ENCODE results near the gene FUT7. TPM values are rescaled to one million over a fixed set of nuclear protein-coding genes. Genes with fewer than 3 reads are reported as not detected.

FUT7 gene
- total and polyA plus RNA-seq, 2 of the 8 experiments (the other 6 are each of a cell fraction or from before 2014, with no cell fraction given) = not detected

- no peak for FAIRE-seq
- Histone ChIP-seq H4K5ac (ENCODE audit: insufficient read length, low read depth, low read length) (no peak overlapping the region), H3K27me3 (replicated peaks in 1 of 4; ENCODE audit: control insufficient read depth in 3 of 4, extremely low read depth in 1 of 4, insufficient read depth in 3 of 4, low read length in 3 of 4) (no peaks in the 10 kb centered on the region; a peak in 1 of 7 replicates), H4K91ac (replicated peaks; ENCODE audit: insufficient read length, low read length) (no peak overlapping the region), H3K18ac (ENCODE audit: extremely low read depth, low read length) (no peak overlapping the region), H2BK20ac (ENCODE audit: low read length) (no peak overlapping the region), H3K4me2 (ENCODE audit: insufficient read depth in 1 of 2, low read depth in 2 of 2, low read length in 2 of 2) (no peak overlapping the region), H2BK15ac (ENCODE audit: low read length) (no peak overlapping the region), H4K20me1 (replicated peaks in 1 of 2; ENCODE audit: control insufficient read depth in 1 of 2, insufficient read depth in 2 of 2, low read length in 2 of 2) (no peaks in the 10 kb centered on the region), H3K4ac (replicated peaks; ENCODE audit: insufficient read length, low read depth, low read length) (no peak overlapping the region), H3K79me2 (ENCODE audit: control insufficient read depth in 1 of 2, insufficient read depth in 2 of 2, low read length in 2 of 2) (no peaks in the 10 kb centered on the region), H3K36me3 (ENCODE audit: control insufficient read depth in 2 of 4, insufficient read depth in 4 of 4, low read length in 3 of 4) (no peaks in the 10 kb centered on the region), H3K14ac (ENCODE audit: insufficient read length) (no peak overlapping the region), H3K23me2 (ENCODE audit: low read depth, low read length) (peaks cover 11% of the 10 kb centered on the region; the same call in 1 of the 2 replicates), H3K4me3 (ENCODE audit: extremely low read depth in 1 of 4, insufficient read depth in 2 of 4, low read depth in 3 of 4, low read length in 4 of 4) (no peak overlapping the region), H3K4me1 (replicated peaks in 1 of 4; ENCODE audit: control insufficient read depth in 3 of 4, insufficient read depth in 4 of 4, low read length in 3 of 4) (peaks cover 0 to 16% (median 8%) of the 10 kb centered on the region in 4 experiments; a peak in 6 of 7 replicates), H3K56ac (replicated peaks; ENCODE audit: insufficient read length, low read depth, low read length) (no peak overlapping the region), H3K79me1 (ENCODE audit: low read depth, low read length) (no peaks in the 10 kb centered on the region), H2AK5ac (ENCODE audit: low read depth, low read length) (no peak overlapping the region), H3K23ac (ENCODE audit: insufficient read length) (no peak overlapping the region), H3K9me3 (ENCODE audit: insufficient read depth in 2 of 2, low read depth in 1 of 2, low read length in 1 of 2) (peaks cover 0 to 2% of the 10 kb centered on the region in 2 experiments; a peak in 1 of 4 replicates), H2BK12ac (ENCODE audit: low read depth, low read length) (no peak overlapping the region), H2AFZ (ENCODE audit: low read length) (no peak overlapping the region), H2BK120ac (replicated peaks; ENCODE audit: low read depth, low read length) (no peak overlapping the region), H3K27ac (ENCODE audit: low read depth, low read length) (no peak overlapping the region), H3K9ac (replicated peaks in 1 of 4; ENCODE audit: extremely low read depth in 1 of 4, low read depth in 3 of 4, low read length in 3 of 4) (no peak overlapping the region), H4K8ac (ENCODE audit: extremely low read depth, insufficient read depth, low read length) (no peak overlapping the region), H2BK5ac (ENCODE audit: low read depth, low read length) (no peak overlapping the region)
- no peak for DNase-seq (ENCODE audit: low read depth in 1 of 2, low spot score in 2 of 2)
- 84% methylated on average over 9 of the region's 10 CpGs; no CpG with 5 or more reads in 1 of the 2 experiments for WGBS, 2 experiments (ENCODE audit: extremely low coverage in 1 of 2, insufficient coverage in 1 of 2, insufficient read length in 1 of 2, insufficient replicate concordance in 2 of 2, low coverage in 1 of 2, low lambda C conversion rate in 2 of 2, missing lambda C conversion rate in 1 of 2)
- ChIA-PET CTCF (ENCODE audit: partially characterized antibody) (interaction anchor here (0.5 to 2.2 kb wide), 7 partner anchors 24 to 222 kb away, joined by 3 to 10 read pairs (median 8); no protein-coding TSS in a partner anchor), POLR2A (ENCODE audit: partially characterized antibody) (no interaction called here)
- TF ChIP-seq TAF7 (optimal IDR thresholded peaks at IDR 0.05; ENCODE audit: borderline replicate concordance, low read depth, low read length) (no peak), RAD21 (IDR thresholded peaks at IDR 0.05 in 1 of 2, conservative IDR thresholded peaks at IDR 0.05 in 1 of 2; ENCODE audit: low read depth in 2 of 2, low read length in 2 of 2) (no peak), KDM4A (IDR thresholded peaks at IDR 0.05; ENCODE audit: low read depth, low read length, severe bottlenecking) (no peak), KDM1A (IDR thresholded peaks at IDR 0.05; ENCODE audit: borderline replicate concordance, low read length) (no peak), CTCF (IDR thresholded peaks at IDR 0.05; ENCODE audit: control extremely low read depth in 1 of 3, insufficient read depth in 1 of 3, low read depth in 1 of 3, low read length in 3 of 3) (no peak), CEBPB (IDR thresholded peaks at IDR 0.05; ENCODE audit: low read depth, low read length) (no peak), E2F6 (IDR thresholded peaks at IDR 0.05) (no peak), EGR1 (IDR thresholded peaks at IDR 0.05; ENCODE audit: borderline replicate concordance, low read depth, low read length) (no peak)
Observed at GRCh38 chr9:137000177-137000930, 31.5 kb downstream of the FUT7 start.
